AG09319 (cell line): ENCODE measurements around the gene TEPSIN.

Experiments
- DNase-seq: peaks from one replicate; pipeline ENCODE4 v3.0.0-alpha.2; 2010; ENCODE audit warnings: low read depth; ENCODE audit errors: extremely low read depth
- CTCF ChIP-seq: IDR thresholded peaks from 2 replicates; pipeline ENCODE4 v1.5.1; 2011; ENCODE audit warnings: low read depth, mild to moderate bottlenecking, inconsistent platforms, low read length, moderate library complexity

TEPSIN gene

GRCh38 chr17:81191116-81191515 is 47.7 kb downstream of the TEPSIN start:
- TF ChIP-seq CTCF, result no peak

GRCh38 chr17:81190591-81190990 is 48.3 kb downstream of the TEPSIN start:
- TF ChIP-seq CTCF, result no peak
- DNase-seq, result no peak

More at GRCh38 chr17:81191116-81191515, 47.7 kb downstream of the TEPSIN start:
- DNase-seq, result no peak

- DNase-seq, result no peak
- peak; percentile 13 for TF ChIP-seq CTCF
Measured at GRCh38 chr17:81189670-81190530, 49.0 kb downstream of the TEPSIN start.

- DNase-seq, result no peak
- TF ChIP-seq CTCF, result no peak
Measured at GRCh38 chr17:81189016-81189415, 49.8 kb downstream of the TEPSIN start.

- no peak for TF ChIP-seq CTCF
- DNase-seq, result no peak
Measured at GRCh38 chr17:81188491-81188840, 50.4 kb downstream of the TEPSIN start.

- DNase-seq, result no peak
- no peak for TF ChIP-seq CTCF
Measured at GRCh38 chr17:81187586-81188490, 51.0 kb downstream of the TEPSIN start.

GRCh38 chr17:81187120-81187519 is 51.7 kb downstream of the TEPSIN start:
- no peak for DNase-seq
- TF ChIP-seq CTCF, result no peak
